HG03354 (cell line): Measurements from ENCODE around the gene MRPL41.
A peak's percentile ranks its signal among the peaks of the same experiment; 100 is the strongest.
"Not testable (repeated sequence)": the region's sequence is repeated elsewhere in the genome, so short reads cannot be mapped to it uniquely, and the experiment has no call there.

Experiments
- ATAC-seq: cut with Tn5 transposase; IDR thresholded peaks from one replicate; pipeline ENCODE4 v1.9.1; 2021; ENCODE audit warnings: mild to moderate bottlenecking; ENCODE audit not compliant: unreplicated experiment, poor library complexity, severe bottlenecking

The MRPL41 gene

DNA sequence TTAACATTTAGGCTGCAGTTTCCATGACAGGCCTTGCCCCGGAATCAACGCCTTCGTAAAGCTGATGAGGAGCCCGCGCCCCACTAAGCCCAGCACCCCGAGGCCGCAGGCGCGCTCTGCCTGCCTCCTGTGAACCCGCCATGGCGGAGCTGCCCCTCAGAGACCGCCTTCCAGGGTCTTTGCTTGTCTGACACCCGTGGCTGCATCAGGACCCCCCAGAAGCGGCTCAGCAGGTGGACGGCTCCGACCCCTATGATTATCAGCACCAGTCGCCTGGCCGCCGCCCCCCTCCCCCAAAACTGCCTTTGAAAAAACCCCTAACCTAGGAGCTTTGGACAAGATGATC lies 27.6 kb downstream of the MRPL41 start:
- ATAC-seq = no peak

DNA sequence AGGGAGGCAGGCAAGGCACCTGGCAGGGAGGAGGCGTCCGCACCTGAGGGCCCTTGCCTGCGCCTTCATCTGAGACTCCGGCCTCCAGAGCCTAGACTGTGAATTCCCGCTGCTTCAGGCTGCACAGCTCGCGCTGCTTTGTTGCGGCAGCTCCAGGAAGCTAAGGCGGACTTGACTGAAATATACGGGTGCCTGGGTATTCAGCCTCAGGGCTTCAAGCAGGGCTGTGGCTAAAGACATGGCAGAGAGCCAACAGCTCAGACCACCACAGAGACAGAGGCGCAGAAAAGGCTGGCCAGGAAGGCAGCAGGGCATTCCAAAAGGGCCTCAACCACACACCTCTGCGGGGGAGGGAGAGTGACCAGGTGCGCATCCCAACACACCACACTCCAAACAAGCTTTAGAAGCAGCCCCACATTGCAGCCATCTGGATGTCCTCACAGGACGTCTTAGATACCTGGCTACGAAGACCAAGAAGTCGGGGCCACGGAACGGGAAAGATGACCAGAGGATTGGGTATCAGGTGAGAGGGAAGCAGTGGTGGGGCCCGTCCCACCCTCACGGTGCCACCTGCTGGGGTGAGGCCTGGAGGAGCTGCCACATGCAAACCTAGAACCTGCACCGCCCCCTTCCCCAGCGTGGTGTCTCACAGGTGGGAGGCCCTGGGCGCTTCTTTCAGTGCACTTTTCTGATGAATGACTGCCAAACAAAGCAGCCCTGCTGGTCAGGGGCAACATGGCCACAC lies 28.7 kb downstream of the MRPL41 start:
- no peak for ATAC-seq

DNA sequence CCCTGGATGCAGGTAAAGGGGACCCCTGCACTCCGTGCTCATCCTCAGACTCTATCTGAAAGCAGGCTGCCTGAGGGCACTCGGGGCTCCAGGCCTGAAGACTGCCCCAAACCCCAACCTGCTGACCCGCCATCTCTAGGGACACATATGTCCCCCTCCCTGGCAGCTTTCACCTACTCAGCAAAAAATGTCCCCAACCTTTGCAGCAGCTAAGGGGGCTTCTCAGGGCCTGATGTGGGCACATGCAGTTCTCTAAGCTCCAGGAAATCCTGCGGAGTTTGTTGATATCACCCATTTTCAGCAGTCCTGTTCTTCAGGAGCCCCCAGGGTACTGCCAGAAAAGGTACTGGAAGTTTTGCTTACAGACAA lies 29.3 kb downstream of the MRPL41 start:
- no peak for ATAC-seq

DNA sequence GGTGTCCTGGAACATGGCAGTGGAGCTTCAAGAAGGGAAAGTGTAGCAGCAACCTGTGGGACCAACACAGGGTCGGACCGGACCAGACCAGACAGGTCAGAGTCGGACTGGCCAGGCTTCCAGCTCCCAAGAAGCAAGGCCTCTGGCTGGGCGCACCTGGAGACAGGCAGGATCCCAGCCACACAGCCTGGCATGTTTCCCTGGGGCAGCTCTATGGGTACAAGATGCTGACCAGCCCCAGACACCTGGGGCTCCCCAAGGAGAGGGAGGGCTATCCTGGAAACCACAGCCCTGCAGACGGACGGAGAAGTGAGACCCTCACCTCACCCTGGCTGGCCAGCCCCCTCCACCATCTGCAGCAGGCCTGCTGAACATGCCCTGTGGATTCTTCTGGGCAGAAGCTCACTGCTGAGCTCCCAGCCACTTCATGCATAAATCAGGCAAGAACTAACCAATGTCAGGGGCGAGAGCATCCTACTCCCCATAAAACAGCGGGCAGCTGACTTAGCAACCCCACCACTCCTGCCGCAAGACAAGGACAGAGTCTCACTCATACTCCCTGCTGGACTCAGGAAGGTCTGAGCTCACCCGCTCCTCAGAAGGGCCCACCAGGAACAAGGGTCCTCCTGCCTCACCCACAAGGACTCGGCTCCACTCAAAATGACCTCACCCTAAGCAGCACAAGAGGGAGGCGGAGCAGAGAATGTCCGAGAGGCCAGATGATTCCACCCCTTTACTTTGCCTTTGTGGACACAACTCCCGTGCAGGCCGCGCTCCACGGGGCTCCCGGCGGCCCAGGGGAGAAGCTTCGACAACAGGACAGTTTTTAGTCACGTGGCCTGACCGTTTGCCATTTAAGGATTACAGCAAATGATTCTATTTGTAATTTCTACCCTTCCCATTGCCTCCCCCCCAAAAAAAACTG lies 29.9 kb downstream of the MRPL41 start:
- no peak for ATAC-seq

DNA sequence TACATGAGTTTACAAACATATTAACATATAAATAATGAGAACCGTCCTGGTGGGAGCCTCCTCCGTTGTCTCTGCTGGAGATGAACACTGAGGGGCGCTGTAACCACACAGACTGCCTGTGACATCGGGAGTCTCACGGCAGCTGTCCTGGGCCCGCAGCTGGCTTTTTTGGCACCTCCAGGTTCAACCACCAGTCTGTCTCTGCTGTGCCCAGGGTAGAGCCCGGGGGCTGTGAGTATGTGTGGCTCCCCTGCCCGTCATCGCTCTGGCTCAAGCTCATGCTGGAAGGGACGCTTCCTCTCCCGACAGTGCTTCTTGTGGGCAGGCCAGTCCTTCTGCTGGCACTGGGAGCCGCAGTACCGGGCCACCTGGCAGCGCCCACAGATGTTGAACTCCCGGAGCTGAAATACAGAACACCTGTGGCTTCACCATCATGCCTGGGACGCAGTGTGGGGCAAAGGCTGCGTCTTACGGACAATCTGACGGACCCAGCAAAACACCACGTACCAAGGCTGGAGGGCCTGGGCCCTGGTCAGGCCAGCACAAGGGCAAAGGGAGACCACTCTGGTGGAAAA lies 30.7 kb downstream of the MRPL41 start:
- ATAC-seq = no peak

- no peak for ATAC-seq
Observed at GRCh38 chr9:137583347-137583746, 31.7 kb downstream of the MRPL41 start.

GRCh38 chr9:137583957-137584356 lies 32.3 kb downstream of the MRPL41 start:
- no peak for ATAC-seq

- no peak for ATAC-seq
Observed at GRCh38 chr9:137586854-137587253, 35.2 kb downstream of the MRPL41 start.

GRCh38 chr9:137588311-137588710 lies 36.6 kb downstream of the MRPL41 start:
- ATAC-seq = no peak

- ATAC-seq = no peak
Observed at GRCh38 chr9:137588891-137589290, 37.2 kb downstream of the MRPL41 start.

DNA sequence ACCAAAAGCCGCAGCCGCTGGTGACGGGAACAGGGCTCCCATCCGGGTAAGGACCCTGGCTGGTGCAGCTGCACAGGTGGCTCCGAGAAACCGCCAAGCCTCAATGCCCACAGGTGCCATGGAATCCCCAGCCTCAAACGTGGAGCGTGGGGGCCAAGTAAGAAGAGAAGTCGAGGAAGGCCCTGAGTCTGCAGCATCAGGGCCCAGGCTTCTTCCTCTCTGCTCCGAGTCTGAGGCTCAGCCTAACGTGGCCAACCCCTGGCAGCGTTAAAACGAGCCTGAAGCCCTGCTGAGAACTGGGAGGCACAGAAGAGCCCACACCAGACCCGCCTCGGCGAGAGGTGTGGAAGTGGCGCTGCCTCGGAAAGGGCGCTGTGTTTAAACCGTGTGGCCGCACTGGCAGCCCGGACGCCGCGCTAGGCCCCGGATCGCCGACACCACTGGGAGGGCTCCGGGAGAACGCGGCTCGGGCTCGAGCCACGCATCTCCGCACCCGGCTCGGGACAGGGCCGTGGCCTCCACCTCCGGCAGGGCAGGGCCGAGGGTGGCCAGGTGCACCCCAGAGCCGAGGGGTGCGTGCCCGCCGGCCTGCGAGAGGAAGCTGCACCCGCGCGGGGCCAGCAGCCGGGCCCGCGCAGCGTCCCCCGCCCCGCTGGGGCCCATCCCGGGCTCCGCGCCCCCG lies 37.9 kb downstream of the MRPL41 start:
- ATAC-seq = peak; percentile 27

- no peak for ATAC-seq
Observed at GRCh38 chr9:137590123-137590468, 38.4 kb downstream of the MRPL41 start.

DNA sequence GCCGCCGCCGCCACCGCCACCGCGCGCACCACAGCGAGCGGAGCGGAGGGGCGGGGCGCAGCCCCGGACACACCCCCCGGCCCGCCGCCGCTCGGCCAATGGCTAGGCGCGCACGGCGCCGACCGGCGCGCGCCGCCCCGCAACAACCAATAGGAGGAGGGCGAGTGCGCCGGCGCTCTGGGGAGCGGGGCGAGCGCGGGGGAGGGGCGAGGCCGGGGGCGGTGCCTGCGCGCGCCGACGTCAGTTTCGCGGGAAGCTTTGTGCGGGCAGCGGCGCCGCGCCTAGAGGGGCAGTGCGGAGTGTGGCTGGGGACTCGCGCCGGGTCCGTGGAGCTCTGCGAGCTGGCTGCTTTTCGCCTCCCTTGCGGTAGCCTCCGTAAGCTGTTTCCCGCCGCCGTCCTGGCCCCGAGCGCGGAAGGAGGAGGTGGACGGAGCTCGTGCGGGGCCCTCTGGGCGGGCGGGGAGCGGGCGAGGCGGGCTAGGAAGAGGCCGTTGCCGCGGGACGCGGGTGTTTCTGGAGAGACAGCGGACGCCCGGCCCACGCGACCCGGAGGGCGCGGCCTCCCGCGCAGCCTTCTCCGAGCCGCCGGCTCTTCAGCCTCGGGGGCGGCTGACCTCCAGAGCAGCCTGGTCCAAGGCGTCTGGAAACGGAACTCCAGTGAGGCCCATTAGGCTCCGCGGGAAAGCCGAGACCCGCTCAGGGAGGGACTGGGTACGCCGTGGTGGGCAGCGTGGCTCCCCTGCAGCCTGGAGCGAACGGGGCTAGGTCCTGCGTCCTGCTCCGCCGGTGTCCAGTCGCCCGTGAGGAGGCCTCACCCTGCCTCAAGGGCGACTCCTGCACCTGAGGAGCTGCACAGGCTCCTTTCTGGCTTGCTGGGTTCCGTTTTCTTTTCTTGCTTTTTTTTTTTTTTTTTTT lies 39.0 kb downstream of the MRPL41 start, which contains the start of gene ZMYND19:
ZMYND19 (minus strand) TSS at position 44 of the 915 bp plus-strand sequence. CDS start 249 bp downstream, outside the sequence.
- ATAC-seq = peak; percentile 82

- ATAC-seq = no peak
Observed at GRCh38 chr9:137592767-137593166, 41.1 kb downstream of the MRPL41 start.

GRCh38 chr9:137593176-137593575 lies 41.5 kb downstream of the MRPL41 start:
- no peak for ATAC-seq

DNA sequence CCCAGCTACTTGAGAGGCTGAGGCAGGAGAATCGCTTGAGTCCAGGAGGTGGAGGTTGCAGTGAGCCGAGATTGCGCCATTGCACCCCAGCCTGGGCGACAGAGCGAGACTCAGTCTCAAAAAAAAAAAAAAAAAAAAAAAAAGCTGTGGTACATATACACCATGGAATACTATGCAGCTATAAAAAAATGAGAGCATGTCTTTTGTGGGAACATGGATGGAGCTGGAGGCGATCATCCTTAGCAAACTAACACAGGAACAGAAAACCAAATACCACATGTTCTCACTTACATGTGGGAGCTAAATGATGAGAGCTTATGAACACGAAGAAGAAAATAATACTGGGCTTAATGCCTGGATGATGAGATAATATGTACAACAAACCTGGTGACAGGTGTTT lies 44.9 kb downstream of the MRPL41 start:
- not testable (repeated sequence) for ATAC-seq

DNA sequence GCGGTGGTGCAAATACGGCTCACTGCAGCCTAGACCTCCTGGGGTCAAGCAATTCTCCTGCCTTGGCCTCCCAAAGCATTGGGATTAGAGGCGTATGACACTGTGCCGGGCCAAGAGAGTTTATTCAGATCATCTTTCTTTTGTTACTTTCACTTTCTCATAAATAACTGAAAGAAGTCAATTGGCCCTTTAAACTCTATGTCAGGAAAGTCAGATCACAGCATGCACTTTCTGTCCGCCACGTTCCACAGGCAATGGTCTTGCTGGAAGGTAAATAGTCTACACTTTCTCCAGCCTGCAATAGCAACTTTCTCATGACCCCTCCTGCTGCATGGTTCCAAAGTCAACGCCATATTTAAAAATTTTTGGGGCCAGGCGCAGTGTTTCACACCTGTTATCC lies 47.3 kb downstream of the MRPL41 start:
- ATAC-seq = no peak
